HG03159 (cell line): ENCODE measurements around the gene LHPP.

ENCODE experiments used
- ATAC-seq: cut with Tn5 transposase; IDR thresholded peaks from one replicate; pipeline ENCODE4 v1.9.1; 2021; ENCODE audit warnings: mild to moderate bottlenecking, moderate library complexity; ENCODE audit not compliant: unreplicated experiment

LHPP gene

DNA sequence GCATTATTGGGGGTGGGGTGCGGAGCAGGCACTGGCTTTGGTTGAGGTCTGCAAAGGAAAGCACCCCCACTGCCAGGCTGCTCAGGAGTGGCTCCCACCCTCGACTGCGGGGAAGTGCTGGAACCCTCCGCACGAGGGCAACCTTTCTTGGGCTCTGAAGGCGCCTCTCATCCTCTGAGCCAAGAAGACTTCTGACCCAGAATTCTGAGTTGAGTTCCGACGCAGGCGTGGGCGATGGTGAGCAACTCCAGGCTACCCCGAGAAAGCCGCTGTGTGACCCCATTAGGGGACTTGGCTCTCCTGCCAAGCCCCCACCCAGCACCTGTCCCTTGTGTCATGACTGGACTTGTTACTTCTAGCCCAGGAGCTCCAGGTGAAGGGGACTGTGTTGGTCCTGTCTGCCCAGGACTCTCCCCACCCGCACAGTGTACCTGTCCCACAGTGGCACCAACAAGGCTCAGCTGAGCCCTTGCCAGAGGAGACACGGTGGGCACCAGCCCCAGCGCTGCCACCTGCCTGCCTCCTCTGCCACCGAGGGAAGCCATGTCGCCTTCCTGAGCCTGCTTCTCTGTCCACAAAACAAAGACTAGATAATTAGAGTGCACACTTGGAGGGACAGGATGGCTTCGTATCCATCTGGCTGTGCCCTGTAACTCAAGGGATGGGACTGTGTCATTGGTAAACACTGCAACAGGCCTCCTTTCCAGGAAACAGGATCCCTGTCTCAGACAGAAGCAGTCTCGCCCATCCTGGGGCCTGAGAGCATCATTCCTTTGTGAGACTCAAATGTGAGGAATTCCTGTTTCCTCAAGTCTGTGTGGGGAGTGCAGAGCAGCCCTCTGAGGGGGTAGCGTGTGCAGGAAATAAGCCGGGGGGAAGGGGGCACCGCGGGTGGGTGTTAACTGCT, 128.8 kb downstream of the LHPP start:
- no peak for ATAC-seq

GRCh38 chr10:124591123-124591495, 129.5 kb downstream of the LHPP start:
- no peak for ATAC-seq

DNA sequence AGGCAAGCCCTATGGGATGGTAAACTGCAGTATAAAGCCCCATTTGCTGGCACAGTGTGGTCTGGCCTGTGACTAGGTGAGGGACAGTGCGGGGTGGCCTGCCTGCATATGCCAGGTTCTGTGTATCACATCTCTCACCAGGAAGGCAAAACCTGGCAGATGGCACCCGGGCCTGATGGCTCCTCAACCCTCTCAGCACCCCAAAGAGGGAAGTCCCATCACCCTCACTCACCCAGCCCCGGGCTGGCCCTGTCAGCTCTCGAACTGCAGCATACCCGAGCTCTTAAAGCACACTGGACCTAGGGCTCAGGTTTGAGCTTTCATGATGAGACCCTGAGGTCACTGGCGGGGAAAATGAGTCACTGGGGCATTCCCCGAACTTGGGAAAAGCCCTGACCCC, 130.5 kb downstream of the LHPP start:
- ATAC-seq: no peak

- ATAC-seq: no peak
Measured at GRCh38 chr10:124592736-124593430, 131.3 kb downstream of the LHPP start.

DNA sequence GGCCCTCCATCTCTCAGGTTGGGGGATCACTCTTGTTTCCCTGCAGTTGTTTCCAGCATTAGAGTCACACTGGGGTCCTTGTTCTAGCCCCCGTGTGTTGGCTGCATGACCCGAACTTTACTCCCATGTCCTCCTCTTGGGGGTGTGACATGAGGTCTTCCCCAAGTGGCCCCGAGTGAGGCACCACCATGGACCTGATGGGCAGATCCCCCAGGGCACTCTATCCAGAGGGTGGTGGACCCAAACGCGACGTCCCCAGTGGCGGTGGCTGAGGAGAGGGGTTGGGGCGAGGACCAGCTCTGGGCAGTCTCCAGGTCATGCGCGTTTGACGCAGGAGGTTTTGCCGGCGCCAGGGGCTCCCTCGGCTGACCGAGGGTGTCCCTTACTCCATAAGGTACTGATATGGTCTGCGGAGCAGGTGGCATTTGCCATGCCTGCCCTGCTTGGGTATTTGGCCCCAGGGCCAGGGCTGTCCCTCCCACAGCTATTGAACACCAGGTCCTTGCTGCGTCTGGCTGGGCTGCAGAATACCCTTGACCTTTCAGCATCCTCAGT, 131.9 kb downstream of the LHPP start:
- ATAC-seq: no peak

DNA sequence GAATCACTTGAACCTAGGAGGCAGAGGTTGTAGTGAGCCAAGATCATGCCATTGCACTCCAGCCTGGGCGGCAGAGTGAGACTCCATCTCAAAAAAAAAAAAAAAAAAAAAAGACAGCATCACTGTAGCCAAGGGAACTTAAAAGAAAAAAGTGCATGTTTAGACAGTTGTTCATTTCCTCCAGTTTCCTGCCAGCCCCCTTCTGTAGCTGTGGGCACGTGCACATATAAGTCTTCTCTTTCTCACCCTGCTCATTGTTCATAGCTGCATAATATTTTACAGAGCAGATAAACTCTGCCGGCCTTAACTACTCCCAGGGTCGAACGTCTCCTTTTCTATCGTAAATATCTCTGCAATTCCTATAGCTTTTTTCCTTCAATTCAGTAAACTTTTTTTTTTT, 132.6 kb downstream of the LHPP start:
- ATAC-seq: no peak

- ATAC-seq: no peak
Measured at GRCh38 chr10:124595143-124595883, 133.7 kb downstream of the LHPP start.

- ATAC-seq: no peak
Measured at GRCh38 chr10:124596116-124596785, 134.6 kb downstream of the LHPP start.

DNA sequence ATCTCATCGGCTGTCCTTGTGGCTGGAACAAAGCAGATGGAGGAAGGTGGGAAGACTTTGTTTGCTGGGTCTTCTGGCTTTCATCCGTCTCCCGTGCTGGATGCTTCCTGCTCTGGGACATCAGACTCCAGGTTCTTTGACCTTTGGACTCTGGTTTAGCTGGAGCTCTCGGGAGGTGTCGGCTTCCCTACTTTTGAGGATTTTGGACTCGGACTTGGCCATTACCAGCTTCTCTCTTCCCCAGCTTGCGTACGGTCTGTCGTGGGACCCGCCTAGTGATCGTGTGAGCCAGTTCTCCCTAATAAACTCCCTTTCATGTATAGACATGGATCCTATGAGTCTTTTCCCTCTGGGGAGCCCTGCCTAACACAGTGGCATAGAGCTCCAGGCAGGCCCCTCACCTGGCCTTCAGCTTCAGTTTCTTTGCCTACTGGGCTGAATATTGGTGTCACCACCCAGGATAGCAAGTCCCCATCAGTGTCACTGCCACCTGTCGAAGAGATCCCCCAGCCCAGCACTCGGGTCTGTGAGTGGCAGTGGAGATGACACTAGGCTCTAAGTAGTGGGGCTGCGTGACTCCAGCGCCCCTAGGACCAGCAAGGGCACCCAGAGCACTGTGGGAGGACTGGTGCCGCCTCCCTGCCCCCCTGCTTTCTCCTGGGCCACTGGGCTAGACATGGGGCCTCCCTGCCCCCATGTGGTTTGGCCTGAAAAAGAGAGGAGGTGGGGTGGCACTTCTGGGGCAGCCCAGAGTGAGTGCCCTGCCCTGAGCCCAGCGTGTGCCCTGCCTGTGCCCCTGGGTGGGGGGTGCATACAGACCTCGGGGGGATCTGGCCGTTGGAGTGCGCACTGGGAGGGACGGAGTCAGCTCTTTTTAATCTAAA, 135.6 kb downstream of the LHPP start:
- ATAC-seq: no peak

GRCh38 chr10:124597846-124598165, 136.2 kb downstream of the LHPP start:
- ATAC-seq: no peak

GRCh38 chr10:124598196-124598595, 136.6 kb downstream of the LHPP start:
- ATAC-seq: no peak

- no peak for ATAC-seq
Measured at GRCh38 chr10:124598773-124599587, 137.4 kb downstream of the LHPP start.

DNA sequence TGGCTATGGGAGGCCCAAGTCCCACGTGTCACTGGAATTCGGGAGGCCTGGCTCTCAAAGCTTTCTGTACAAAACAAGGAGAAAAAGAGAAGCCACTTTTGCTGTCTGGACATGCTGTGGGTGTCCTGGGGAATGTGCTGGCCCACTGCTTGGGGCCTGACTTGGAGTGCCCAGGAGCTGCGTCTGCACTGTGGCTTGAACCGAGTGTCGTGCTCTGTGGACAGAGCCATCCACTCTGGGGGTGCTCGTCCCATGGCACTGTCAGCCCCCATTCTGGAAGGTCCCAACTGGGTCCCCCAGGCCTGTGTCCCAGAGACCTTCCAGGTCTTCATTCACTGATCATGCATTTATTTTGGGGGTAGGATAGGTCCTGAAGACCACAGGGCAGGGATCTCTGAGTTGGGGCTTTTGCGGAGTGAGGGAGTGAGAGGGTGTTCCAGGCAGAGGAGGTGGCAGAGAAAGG, 138.0 kb downstream of the LHPP start:
- no peak for ATAC-seq

DNA sequence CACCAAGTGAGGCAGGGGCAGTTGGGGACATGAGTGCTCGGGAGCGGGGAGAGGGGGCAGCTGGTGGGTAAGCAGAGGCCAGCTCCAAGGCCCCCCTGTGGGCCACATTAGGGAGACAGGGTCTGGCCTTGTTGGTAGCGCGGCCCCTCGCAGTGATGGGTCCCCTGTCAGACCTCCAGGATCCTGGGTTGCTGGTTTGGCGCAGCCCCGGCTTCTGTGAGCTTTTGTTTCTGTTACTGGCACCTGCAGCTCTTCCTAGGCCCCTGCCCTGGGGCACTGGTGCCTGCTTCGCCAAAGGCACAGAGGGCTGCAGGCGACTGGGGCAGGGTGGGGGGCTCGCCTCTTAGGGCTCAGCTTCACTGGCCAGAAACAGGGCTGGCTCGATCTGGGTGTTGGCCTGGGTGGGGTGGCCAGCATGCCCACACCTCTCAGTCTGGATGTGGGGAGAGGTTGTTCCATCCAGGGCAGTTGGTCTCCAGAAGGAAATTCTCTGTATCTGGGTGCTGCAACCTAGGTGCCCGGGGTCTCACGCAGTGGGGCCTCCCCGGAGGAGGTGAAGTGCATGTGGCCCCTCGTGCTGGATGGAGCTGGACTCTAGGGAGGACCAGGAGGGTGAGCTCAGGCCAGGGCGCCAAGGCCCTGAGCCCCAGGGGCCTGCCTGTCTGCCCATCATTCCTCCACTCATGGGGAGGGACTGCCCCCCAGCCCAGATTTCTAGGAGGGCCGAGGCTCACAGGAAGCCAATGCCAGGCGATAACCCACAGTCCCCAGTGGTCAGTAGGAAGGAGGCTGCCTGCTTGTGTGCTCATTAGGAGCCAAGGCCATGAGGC, 138.6 kb downstream of the LHPP start:
- no peak for ATAC-seq

GRCh38 chr10:124601016-124601415, 139.4 kb downstream of the LHPP start:
- no peak for ATAC-seq

- no peak for ATAC-seq
Measured at GRCh38 chr10:124601431-124602120, 140.0 kb downstream of the LHPP start.

- no peak for ATAC-seq
Measured at GRCh38 chr10:124602121-124602561, 140.5 kb downstream of the LHPP start.
